ENCODE data around the gene TNS3. TPM values are rescaled to one million over a fixed set of nuclear protein-coding genes. Genes with fewer than 3 reads are reported as not detected.

TNS3 gene
- total and polyA plus RNA-seq, 2 of the 13 experiments (the other 11 are each of a cell fraction or from before 2014, with no cell fraction given), result 52.9 to 55.7 TPM

DNA sequence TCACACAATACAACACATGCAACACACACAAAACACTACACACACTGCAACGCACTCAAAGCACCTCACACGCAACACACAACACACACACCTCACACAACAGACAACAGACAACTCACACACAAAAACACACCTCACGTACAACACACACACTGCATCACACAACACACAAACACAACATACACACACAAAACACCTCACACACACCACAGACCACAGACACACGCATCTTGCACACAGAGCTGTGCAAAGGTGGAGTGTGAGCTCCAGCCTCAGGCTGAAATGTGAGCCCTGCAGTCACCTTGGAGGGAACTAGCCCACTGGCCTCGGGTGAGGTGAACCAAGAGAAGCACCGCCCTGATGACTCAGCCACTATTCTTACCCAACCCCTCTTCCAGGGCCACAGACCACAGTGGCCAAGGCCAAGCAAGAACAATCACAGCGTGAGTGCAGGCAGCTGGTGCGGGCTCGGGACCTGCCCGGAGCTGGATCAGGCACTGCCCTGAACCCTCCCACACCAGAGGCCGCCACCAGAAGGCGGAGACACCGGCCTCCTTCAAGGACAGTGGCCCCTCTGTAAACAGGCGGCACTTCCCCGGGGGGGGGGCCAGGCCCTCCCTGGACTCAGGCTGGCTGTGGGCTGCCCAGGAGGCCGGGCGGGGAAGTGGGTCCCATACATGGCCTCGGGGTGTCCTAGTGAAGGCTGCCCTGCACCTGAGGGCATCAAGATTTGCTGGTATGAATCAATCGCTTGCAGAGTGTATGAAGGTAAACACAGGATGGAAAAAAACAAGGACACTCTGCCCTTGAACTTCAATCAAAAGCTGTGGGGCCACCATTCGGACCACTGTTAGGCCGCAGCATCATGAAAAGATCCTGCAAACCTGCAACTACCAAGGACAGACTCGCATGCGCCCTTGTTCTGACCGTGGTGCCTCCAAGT lies 106.7 kb downstream of the TNS3 start (continued):
- TF ChIP-seq, protein P1, sequence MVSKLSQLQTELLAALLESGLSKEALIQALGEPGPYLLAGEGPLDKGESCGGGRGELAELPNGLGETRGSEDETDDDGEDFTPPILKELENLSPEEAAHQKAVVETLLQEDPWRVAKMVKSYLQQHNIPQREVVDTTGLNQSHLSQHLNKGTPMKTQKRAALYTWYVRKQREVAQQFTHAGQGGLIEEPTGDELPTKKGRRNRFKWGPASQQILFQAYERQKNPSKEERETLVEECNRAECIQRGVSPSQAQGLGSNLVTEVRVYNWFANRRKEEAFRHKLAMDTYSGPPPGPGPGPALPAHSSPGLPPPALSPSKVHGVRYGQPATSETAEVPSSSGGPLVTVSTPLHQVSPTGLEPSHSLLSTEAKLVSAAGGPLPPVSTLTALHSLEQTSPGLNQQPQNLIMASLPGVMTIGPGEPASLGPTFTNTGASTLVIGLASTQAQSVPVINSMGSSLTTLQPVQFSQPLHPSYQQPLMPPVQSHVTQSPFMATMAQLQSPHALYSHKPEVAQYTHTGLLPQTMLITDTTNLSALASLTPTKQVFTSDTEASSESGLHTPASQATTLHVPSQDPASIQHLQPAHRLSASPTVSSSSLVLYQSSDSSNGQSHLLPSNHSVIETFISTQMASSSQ (IDR thresholded peaks at IDR 0.05; ENCODE audit: low read depth), result peak; percentile 86
- TF ChIP-seq, protein P1 (CRISPR knock-in tag; IDR thresholded peaks at IDR 0.05; ENCODE audit: borderline replicate concordance), result peak; percentile 97; the same call in 1 of the 2 replicates
- TF ChIP-seq GATA4 (IDR thresholded peaks at IDR 0.05; ENCODE audit: borderline replicate concordance, low read depth) (peak; percentile 46; the same call in 1 of the 2 replicates), CSRNP2 (CRISPR knock-in tag; conservative IDR thresholded peaks at IDR 0.05; ENCODE audit: low read depth) (no peak), ZFAT (CRISPR knock-in tag; conservative IDR thresholded peaks at IDR 0.05) (no peak), RELA (CRISPR knock-in tag; IDR thresholded peaks at IDR 0.05) (peak; percentile 83), TGIF2 (CRISPR knock-in tag; IDR thresholded peaks at IDR 0.05) (no peak; the same call in 1 of the 2 replicates), NCOR1 (IDR thresholded peaks at IDR 0.05; ENCODE audit: borderline replicate concordance, low read length) (peak; percentile 91; the same call in 1 of the 2 replicates), ZNF563 (CRISPR knock-in tag; IDR thresholded peaks at IDR 0.05) (no peak), TERF1 (CRISPR knock-in tag; IDR thresholded peaks at IDR 0.05) (no peak), ZNF678 (CRISPR knock-in tag; IDR thresholded peaks at IDR 0.05) (no peak), ZNF34 (CRISPR knock-in tag; IDR thresholded peaks at IDR 0.05; ENCODE audit: borderline replicate concordance) (no peak; the same call in 1 of the 2 replicates), DDIT3 (CRISPR knock-in tag; IDR thresholded peaks at IDR 0.05) (no peak), HMG20B (CRISPR knock-in tag; conservative IDR thresholded peaks at IDR 0.05) (peak; percentile 72), JUN (CRISPR knock-in tag; IDR thresholded peaks at IDR 0.05) (peak; percentile 98), ZNF30 (CRISPR knock-in tag; IDR thresholded peaks at IDR 0.05) (no peak), NR2F1 (CRISPR knock-in tag; IDR thresholded peaks at IDR 0.05) (peak; percentile 3 to 72; a peak in 2 of 4 replicates), HHEX (CRISPR knock-in tag; IDR thresholded peaks at IDR 0.05) (no peak; the same call in none of the 2 replicates), ZNF431 (CRISPR knock-in tag; IDR thresholded peaks at IDR 0.05; ENCODE audit: borderline replicate concordance, low read depth) (peak; percentile 85; the same call in 1 of the 2 replicates)
- TF ChIP-seq, protein P2, sequence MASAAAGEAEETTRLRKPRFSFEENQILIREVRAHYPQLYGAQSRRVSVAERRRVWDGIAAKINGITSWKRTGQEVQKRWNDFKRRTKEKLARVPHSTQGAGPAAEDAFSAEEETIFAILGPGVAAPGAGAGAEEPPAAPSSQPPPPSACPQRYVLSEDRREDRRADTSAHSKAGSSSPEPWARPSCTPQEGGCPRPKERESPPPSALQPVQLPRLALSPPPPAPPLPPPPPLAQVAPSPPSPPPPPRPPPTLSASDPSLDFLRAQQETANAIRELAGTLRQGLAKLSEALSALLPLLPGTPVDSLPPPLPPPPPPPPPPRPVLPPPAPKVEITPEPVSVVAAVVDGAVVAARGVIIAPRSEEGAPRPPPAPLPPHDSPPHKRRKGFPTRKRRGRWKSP (CRISPR knock-in tag; IDR thresholded peaks at IDR 0.05), result peak; percentile 77; the same call in 1 of the 2 replicates

Data from HepG2 (cell line).